ENCODE data around the gene PLD6. TPM values are rescaled to one million over a fixed set of nuclear protein-coding genes. Genes with fewer than 3 reads are reported as not detected.
"Not testable (repeated sequence)": the region's sequence is repeated elsewhere in the genome, so short reads cannot be mapped to it uniquely, and the experiment has no call there.

PLD6 gene, protein sequence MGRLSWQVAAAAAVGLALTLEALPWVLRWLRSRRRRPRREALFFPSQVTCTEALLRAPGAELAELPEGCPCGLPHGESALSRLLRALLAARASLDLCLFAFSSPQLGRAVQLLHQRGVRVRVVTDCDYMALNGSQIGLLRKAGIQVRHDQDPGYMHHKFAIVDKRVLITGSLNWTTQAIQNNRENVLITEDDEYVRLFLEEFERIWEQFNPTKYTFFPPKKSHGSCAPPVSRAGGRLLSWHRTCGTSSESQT
- total RNA-seq: 10 to 100 TPM in 2 of 4 donors, 1 to 10 TPM in 2; 7.1 to 20.7 (median 9.3) TPM

GRCh38 chr17:17206124-17206912 is at the start of gene PLD6:
PLD6 (minus strand) TSS chr17:17206333; CDS start chr17:17206286, 47 bp downstream.
- no peak for TF ChIP-seq EP300 (IDR thresholded peaks at IDR 0.05)
- TF ChIP-seq POLR2AphosphoS5 (IDR thresholded peaks at IDR 0.05): peak; percentile 90
- TF ChIP-seq, protein P1, sequence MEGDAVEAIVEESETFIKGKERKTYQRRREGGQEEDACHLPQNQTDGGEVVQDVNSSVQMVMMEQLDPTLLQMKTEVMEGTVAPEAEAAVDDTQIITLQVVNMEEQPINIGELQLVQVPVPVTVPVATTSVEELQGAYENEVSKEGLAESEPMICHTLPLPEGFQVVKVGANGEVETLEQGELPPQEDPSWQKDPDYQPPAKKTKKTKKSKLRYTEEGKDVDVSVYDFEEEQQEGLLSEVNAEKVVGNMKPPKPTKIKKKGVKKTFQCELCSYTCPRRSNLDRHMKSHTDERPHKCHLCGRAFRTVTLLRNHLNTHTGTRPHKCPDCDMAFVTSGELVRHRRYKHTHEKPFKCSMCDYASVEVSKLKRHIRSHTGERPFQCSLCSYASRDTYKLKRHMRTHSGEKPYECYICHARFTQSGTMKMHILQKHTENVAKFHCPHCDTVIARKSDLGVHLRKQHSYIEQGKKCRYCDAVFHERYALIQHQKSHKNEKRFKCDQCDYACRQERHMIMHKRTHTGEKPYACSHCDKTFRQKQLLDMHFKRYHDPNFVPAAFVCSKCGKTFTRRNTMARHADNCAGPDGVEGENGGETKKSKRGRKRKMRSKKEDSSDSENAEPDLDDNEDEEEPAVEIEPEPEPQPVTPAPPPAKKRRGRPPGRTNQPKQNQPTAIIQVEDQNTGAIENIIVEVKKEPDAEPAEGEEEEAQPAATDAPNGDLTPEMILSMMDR (IDR thresholded peaks at IDR 0.05): peak in 1 of 4 experiments; percentile 31
- TF ChIP-seq POLR2A (IDR thresholded peaks at IDR 0.05): no peak
- 20% methylated on average over 1 of the region's 78 CpGs; no CpG with 5 or more reads in 1 of the 2 donors for WGBS, 2 donors (ENCODE audit: low coverage in 1 of 2)
- Histone ChIP-seq H3K9me3 (no peaks in the 10 kb centered on the region), H3K36me3 (peaks cover 0 to 24% of the 10 kb centered on the region in 2 donors), H3K4me1 (peaks cover 2 to 65% (median 55%) of the 10 kb centered on the region in 3 donors), H3K27ac (peak within 1 kb of the TSS; percentile 88 to 97 (median 94)), H3K4me3 (peak within 1 kb of the TSS; percentile 55 to 72), H3K27me3 (no peaks in the 10 kb centered on the region)
- peak; percentile 64 for ATAC-seq

- H3K4me1 ChIP-seq, H3K27me3 ChIP-seq, H3K27ac ChIP-seq, H3K9me3 ChIP-seq, H3K4me3 ChIP-seq, ATAC-seq: not testable (repeated sequence)
- WGBS, 2 donors (ENCODE audit: low coverage in 1 of 2): 81 to 83% methylated on average over 2 to 11 of the region's 11 CpGs
- H3K36me3 ChIP-seq: peaks cover 0 to 100% of the 10 kb centered on the region in 2 donors
Observed at GRCh38 chr17:17255689-17256088, 49.6 kb upstream of the PLD6 start.

GRCh38 chr17:17254036-17254435 is 47.9 kb upstream of the PLD6 start:
- 57 to 91% methylated on average over 2 to 3 of the region's 3 CpGs for WGBS, 2 donors (ENCODE audit: low coverage in 1 of 2)
- peaks cover 0 to 100% of the 10 kb centered on the region in 2 donors for H3K36me3 ChIP-seq
- ATAC-seq: no peak

DNA sequence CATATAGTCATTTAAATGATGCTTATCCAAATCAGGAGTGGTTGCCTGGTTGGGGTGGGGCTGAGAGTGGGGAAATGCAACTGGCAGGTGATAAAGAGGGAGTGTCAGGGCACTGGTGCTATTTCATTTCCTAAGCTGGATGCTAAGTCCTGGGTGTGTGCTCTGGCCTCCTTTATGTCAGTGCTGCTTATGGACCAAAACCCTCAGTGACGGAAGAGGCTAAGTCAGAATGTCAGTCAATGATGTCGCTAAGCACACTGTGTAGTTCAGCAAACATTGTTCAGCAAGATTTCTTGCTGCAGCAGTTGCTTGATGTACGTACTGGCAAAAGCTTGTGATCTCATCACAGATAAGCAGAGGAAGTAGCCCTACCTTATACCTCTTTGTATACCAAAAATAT is 47.3 kb upstream of the PLD6 start:
- H3K27me3 ChIP-seq: no peaks in the 10 kb centered on the region
- no peak for ATAC-seq
- no peaks in the 10 kb centered on the region for H3K4me1 ChIP-seq
- peaks cover 0 to 100% of the 10 kb centered on the region in 2 donors for H3K36me3 ChIP-seq
- H3K9me3 ChIP-seq: no peaks in the 10 kb centered on the region
- H3K4me3 ChIP-seq: no peak overlapping the region
- H3K27ac ChIP-seq: no peak overlapping the region
- TF ChIP-seq, protein P1 (IDR thresholded peaks at IDR 0.05): no peak
- TF ChIP-seq EP300 (IDR thresholded peaks at IDR 0.05): no peak
- no peak for TF ChIP-seq POLR2AphosphoS5 (IDR thresholded peaks at IDR 0.05)
- TF ChIP-seq POLR2A (IDR thresholded peaks at IDR 0.05): no peak
- WGBS, 2 donors (ENCODE audit: low coverage in 1 of 2): 95 to 96% methylated on average over 3 of the region's 3 CpGs

More at GRCh38 chr17:17254036-17254435, 47.9 kb upstream of the PLD6 start:
- H3K27me3 ChIP-seq: no peaks in the 10 kb centered on the region
- H3K9me3 ChIP-seq: no peaks in the 10 kb centered on the region
- no peak overlapping the region for H3K4me3 ChIP-seq
- H3K27ac ChIP-seq: no peak overlapping the region
- no peaks in the 10 kb centered on the region for H3K4me1 ChIP-seq
- TF ChIP-seq POLR2AphosphoS5 (IDR thresholded peaks at IDR 0.05): no peak
- TF ChIP-seq, protein P1 (IDR thresholded peaks at IDR 0.05): no peak

- no peak for ATAC-seq
- WGBS, 2 donors (ENCODE audit: low coverage in 1 of 2): 72 to 91% methylated on average over 5 of the region's 9 CpGs
- Histone ChIP-seq H3K36me3 (peaks cover 0 to 100% of the 10 kb centered on the region in 2 donors), H3K27ac (no peak overlapping the region), H3K9me3 (no peaks in the 10 kb centered on the region), H3K4me1 (no peaks in the 10 kb centered on the region), H3K4me3 (no peak overlapping the region), H3K27me3 (no peaks in the 10 kb centered on the region)
- TF ChIP-seq POLR2AphosphoS5 (IDR thresholded peaks at IDR 0.05): no peak
- TF ChIP-seq POLR2A (IDR thresholded peaks at IDR 0.05): no peak
- TF ChIP-seq, protein P1 (IDR thresholded peaks at IDR 0.05): no peak
- no peak for TF ChIP-seq EP300 (IDR thresholded peaks at IDR 0.05)
Observed at GRCh38 chr17:17252149-17252661, 46.1 kb upstream of the PLD6 start.

Measured in gastroesophageal sphincter (tissue), 4 donors.